Activated CD4-positive, CD25-positive, alpha-beta regulatory T cell treated with anti-CD3 and anti-CD28 coated beads, Interleukin-2, amount 50 U/mL, for 72 hours (primary cell): Measurements from ENCODE around the gene RNF214.

ENCODE experiments used
- DNase-seq: peaks from one replicate; pipeline ENCODE4 v3.0.0; 2021

The RNF214 gene

GRCh38 chr11:117217141-117218084, 15.1 kb upstream of the RNF214 start:
- no peak for DNase-seq

GRCh38 chr11:117218133-117218915, 14.1 kb upstream of the RNF214 start:
- DNase-seq = no peak

GRCh38 chr11:117219001-117219400, 13.5 kb upstream of the RNF214 start:
- no peak for DNase-seq

- no peak for DNase-seq
Observed at GRCh38 chr11:117219455-117219854, 13.0 kb upstream of the RNF214 start.

GRCh38 chr11:117219995-117220394, 12.5 kb upstream of the RNF214 start:
- no peak for DNase-seq

- no peak for DNase-seq
Observed at GRCh38 chr11:117220568-117220967, 11.9 kb upstream of the RNF214 start.

GRCh38 chr11:117220999-117221774, 11.3 kb upstream of the RNF214 start:
- DNase-seq = no peak

- no peak for DNase-seq
Observed at GRCh38 chr11:117221775-117222517, 10.5 kb upstream of the RNF214 start.

- no peak for DNase-seq
Observed at GRCh38 chr11:117222991-117223740, 9.3 kb upstream of the RNF214 start.

GRCh38 chr11:117223741-117224689, 8.5 kb upstream of the RNF214 start:
- no peak for DNase-seq

GRCh38 chr11:117225553-117226170, 6.8 kb upstream of the RNF214 start:
- DNase-seq = no peak

- no peak for DNase-seq
Observed at GRCh38 chr11:117226388-117227385, 5.8 kb upstream of the RNF214 start.

- DNase-seq = no peak
Observed at GRCh38 chr11:117228091-117228490, 4.4 kb upstream of the RNF214 start.

- no peak for DNase-seq
Observed at GRCh38 chr11:117229411-117229810, 3.1 kb upstream of the RNF214 start.

- DNase-seq = no peak
Observed at GRCh38 chr11:117229931-117230285, 2.6 kb upstream of the RNF214 start.

GRCh38 chr11:117230286-117230961, 2.0 kb upstream of the RNF214 start:
- peak; percentile 44 for DNase-seq

GRCh38 chr11:117230999-117231841, 1.3 kb upstream of the RNF214 start:
- DNase-seq = no peak
